Esophagus muscularis mucosa (tissue), 4 donors: Measurements from ENCODE around the gene ELFN2. TPM values are rescaled to one million over a fixed set of nuclear protein-coding genes. Genes with fewer than 3 reads are reported as not detected.

Experiments
- DNase-seq: peaks from one replicate; pipeline ENCODE4 v3.0.0-alpha.2; 2017; ENCODE audit errors: extremely low spot score
- H3K27ac ChIP-seq, 4 donors: fragments of 200-600 bp; sonication (generic); replicated peaks in 1 of 4; 1 replicate in 3 of 4; 2 replicates in 1 of 4; pipeline ENCODE4 v1.5.1; 2016 to 2019; ENCODE audit warnings: mild to moderate bottlenecking in 1 of 4
- H3K27me3 ChIP-seq, 4 donors: fragments of 200-600 bp; sonication (generic); one replicate each; pipeline versions ENCODE4 v1.5.1 to v1.6.0; 2016 to 2019
- H3K36me3 ChIP-seq, 4 donors: fragments of 200-600 bp; sonication (generic); one replicate each; pipeline ENCODE4 v1.5.1; 2016 to 2019
- H3K4me1 ChIP-seq, 4 donors: fragments of 200-600 bp; sonication (generic); one replicate each; pipeline ENCODE4 v1.5.1; 2016 to 2019
- H3K4me3 ChIP-seq, 4 donors: fragments of 200-600 bp; sonication (generic); 1 replicate in 2 of 4; 2 replicates in 2 of 4; pipeline ENCODE4 v1.5.1; 2016 to 2019; ENCODE audit warnings: mild to moderate bottlenecking in 4 of 4, moderate library complexity in 1 of 4
- H3K9me3 ChIP-seq, 4 donors: fragments of 200-600 bp; sonication (generic); 1 replicate in 3 of 4; 2 replicates in 1 of 4; pipeline ENCODE4 v1.5.1; 2016 to 2019
- CTCF ChIP-seq, 3 experiments: fragments of 200-600 bp in 2 of 3; fragments of 450-650 bp in 1 of 3; sonication (generic) in 2 of 3; IDR thresholded peaks; one replicate each; pipeline ENCODE4 v1.5.1; 2017 to 2019; ENCODE audit warnings: antibody characterized with exemption in 3 of 3, mild to moderate bottlenecking in 2 of 3, moderate library complexity in 1 of 3
- EP300 ChIP-seq: sonication (generic); formaldehyde crosslinking; IDR thresholded peaks from one replicate; pipeline ENCODE4 v1.6.1; 2017; ENCODE audit warnings: antibody characterized with exemption
- POLR2A ChIP-seq: fragments of 450-650 bp; IDR thresholded peaks from one replicate; pipeline ENCODE4 v1.6.1; 2017; ENCODE audit warnings: antibody characterized with exemption, moderate library complexity, mild to moderate bottlenecking, low read depth
- POLR2AphosphoS5 ChIP-seq, 2 donors: sonication (generic); formaldehyde crosslinking; IDR thresholded peaks; one replicate each; pipeline ENCODE4 v1.6.1; 2017; ENCODE audit warnings: antibody characterized with exemption in 2 of 2
- WGBS: methylation state at CpG from one replicate; pipeline ENCODE4 v1.1.5; 2018; 5-methylcytosine and 5-hydroxymethylcytosine counted together
- intact Hi-C: fragments of 100-400 bp; cut with DNase I; formaldehyde crosslinking; loops from one replicate; pipeline ENCODE4 v1.15.1; 2023
- total RNA-seq, 4 donors: library from RNA; depleted of rRNA; stranded (reverse); fragments of >200 nt; gene quantifications; one replicate each; pipeline versions ENCODE4 v1.1.0 to v1.2.1, GENCODE V29; 2016

The ELFN2 gene
- total RNA-seq, 4 donors from 2014 or later: 0.17 TPM; not detected in 2

- no peak overlapping the region for H3K27ac ChIP-seq
- H3K9me3 ChIP-seq: no peaks in the 10 kb centered on the region
- H3K36me3 ChIP-seq: no peaks in the 10 kb centered on the region
- no peak for DNase-seq
- intact Hi-C loops: loop anchor here (10.0 kb wide), 2 partner anchors 135 to 245 kb away; partner anchors contain the start of gene CDC42EP1
- H3K27me3 ChIP-seq: peaks cover 0 to 89% (median 3%) of the 10 kb centered on the region in 4 donors
- no peak for TF ChIP-seq CTCF (IDR thresholded peaks at IDR 0.05)
- no peak for TF ChIP-seq POLR2A
- TF ChIP-seq EP300: no peak
- WGBS: 71% methylated on average over 10 of the region's 10 CpGs
- no peak overlapping the region for H3K4me3 ChIP-seq
- H3K4me1 ChIP-seq: peaks cover 0 to 3% (median 1%) of the 10 kb centered on the region in 4 donors
These were observed 107.8 kb downstream of the ELFN2 start for GRCh38 chr22:37319469-37319868.

GRCh38 chr22:37318364-37319109, 108.7 kb downstream of the ELFN2 start:
- DNase-seq: no peak
- H3K4me1 ChIP-seq: peaks cover 0 to 9% (median 1%) of the 10 kb centered on the region in 4 donors
- intact Hi-C loops: loop anchor here (10.0 kb wide), 2 partner anchors 136 to 246 kb away; partner anchors contain the start of gene CDC42EP1
- H3K36me3 ChIP-seq: no peaks in the 10 kb centered on the region
- WGBS: 68% methylated on average over 18 of the region's 18 CpGs
- H3K27ac ChIP-seq: no peak overlapping the region
- H3K27me3 ChIP-seq: peaks cover 0 to 87% (median 0%) of the 10 kb centered on the region in 4 donors
- no peak overlapping the region for H3K4me3 ChIP-seq
- no peaks in the 10 kb centered on the region for H3K9me3 ChIP-seq
- TF ChIP-seq POLR2A: no peak
- TF ChIP-seq POLR2AphosphoS5 (IDR thresholded peaks at IDR 0.05): no peak

Other genes with a start within 250 kb of the ELFN2 start
- gene C1QTNF6, start 239.2 kb downstream of the ELFN2 start, total RNA-seq: 1 to 10 TPM in 3 of 4 donors, under 1 TPM in 1; 0.83 to 2.9 (median 1.3) TPM
- gene SSTR3, start 215.0 kb downstream of the ELFN2 start, total RNA-seq: not detected
- gene RAC2, start 183.2 kb downstream of the ELFN2 start, total RNA-seq: 10 to 100 TPM in 1 of 4 donors, 1 to 10 TPM in 3; 4.1 to 21.9 (median 7.2) TPM
- gene CYTH4, start 145.0 kb downstream of the ELFN2 start, total RNA-seq: 10 to 100 TPM in 2 of 4 donors, 1 to 10 TPM in 2; 5.1 to 27.3 (median 9.4) TPM
- 10 to 100 TPM in 3 of 4 donors, 1 to 10 TPM in 1; 7.5 to 23.1 (median 18.5) TPM for gene MFNG, start 58.9 kb upstream of the ELFN2 start, total RNA-seq
- 10 to 100 TPM in 2 of 4 donors, 1 to 10 TPM in 2; 6.0 to 15.3 (median 8.8) TPM for gene CARD10, start 91.9 kb upstream of the ELFN2 start, total RNA-seq
- gene CDC42EP1, start 133.0 kb upstream of the ELFN2 start, total RNA-seq: 10 to 100 TPM; 19.9 to 38.1 (median 36.7) TPM
- gene LGALS2, start 152.6 kb upstream of the ELFN2 start, total RNA-seq: not detected
- 10 to 100 TPM; 30.3 to 44.7 (median 40.9) TPM for gene GGA1, start 181.4 kb upstream of the ELFN2 start, total RNA-seq
- gene SH3BP1, start 212.2 kb upstream of the ELFN2 start, total RNA-seq: 1 to 10 TPM; 1.5 to 7.5 (median 4.3) TPM
- gene PDXP, start 231.2 kb upstream of the ELFN2 start, total RNA-seq: 10 to 100 TPM in 3 of 4 donors, 1 to 10 TPM in 1; 7.3 to 28.3 (median 17.4) TPM
- gene LGALS1, start 248.2 kb upstream of the ELFN2 start, total RNA-seq: 1,000 to 10,000 TPM in 3 of 4 donors, 100 to 1,000 TPM in 1; 710 to 1,112 (median 1,021) TPM